NCI-H2196 (cell line): ENCODE data around the gene PTRH1.

Source experiments
- DNase-seq: peaks from one replicate; lab custom pipeline; 2025; ENCODE audit not compliant: unreplicated experiment; lab: John Stamatoyannopoulos, UW

Gene PTRH1

DNA sequence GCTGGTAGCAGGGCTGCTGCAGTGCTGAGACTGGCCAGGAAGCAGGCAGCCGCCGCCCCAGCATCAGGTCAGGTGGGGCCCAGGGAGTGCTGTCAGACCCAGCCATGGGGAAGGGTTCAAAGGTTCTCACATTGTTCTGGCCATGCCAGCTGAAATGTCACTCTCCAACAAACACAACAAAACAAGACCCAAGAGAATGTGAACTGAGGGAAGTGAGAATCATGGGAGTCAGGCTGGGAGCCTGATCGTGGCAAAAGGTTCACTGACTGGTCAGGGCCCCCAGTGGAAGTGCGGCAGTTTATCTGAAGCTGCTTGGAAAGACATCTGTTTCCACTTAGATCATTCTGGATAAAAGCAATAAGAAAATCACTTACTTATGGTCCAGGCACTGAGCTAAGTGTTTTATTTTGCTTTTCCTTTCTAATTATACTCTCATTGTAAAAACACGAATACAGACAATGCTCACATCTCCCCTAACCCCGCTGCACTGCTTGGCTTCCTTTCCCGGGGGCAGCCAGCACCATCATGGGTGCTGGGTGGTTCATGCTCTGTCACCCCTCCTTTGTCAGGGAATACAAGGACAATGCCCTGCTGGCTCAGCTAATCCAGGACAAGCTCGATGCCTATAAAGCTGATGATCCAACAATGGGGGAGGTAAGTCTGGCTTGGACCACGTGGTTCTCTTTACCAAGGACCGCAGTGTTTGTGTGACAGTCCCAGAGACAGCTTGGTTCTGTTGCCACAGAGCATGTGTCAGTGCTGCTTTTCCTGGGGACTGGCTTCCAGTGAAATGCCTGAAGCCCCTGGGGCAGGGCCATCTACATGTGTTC, 50.6 kb downstream of the PTRH1 start:
- no peak for DNase-seq

- DNase-seq = no peak
These were observed 51.2 kb downstream of the PTRH1 start for GRCh38 chr9:127664324-127664677.
